Measurements from ENCODE around the gene EPHA8. TPM values are rescaled to one million over a fixed set of nuclear protein-coding genes. Genes with fewer than 3 reads are reported as not detected.

EPHA8 gene
- total RNA-seq, 2 experiments from 2014 or later = not detected

DNA sequence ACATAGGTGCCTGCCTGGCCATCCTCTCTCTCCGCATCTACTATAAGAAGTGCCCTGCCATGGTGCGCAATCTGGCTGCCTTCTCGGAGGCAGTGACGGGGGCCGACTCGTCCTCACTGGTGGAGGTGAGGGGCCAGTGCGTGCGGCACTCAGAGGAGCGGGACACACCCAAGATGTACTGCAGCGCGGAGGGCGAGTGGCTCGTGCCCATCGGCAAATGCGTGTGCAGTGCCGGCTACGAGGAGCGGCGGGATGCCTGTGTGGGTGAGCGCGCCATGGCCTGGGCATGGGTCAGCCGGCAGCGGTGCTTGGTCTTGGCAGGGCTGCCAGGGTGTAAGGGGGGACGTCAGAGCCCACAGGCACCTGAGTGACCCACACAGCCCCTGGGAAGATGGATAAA lies 13.3 kb downstream of the EPHA8 start:
- CTCF ChIA-PET = no interaction called here
- H3K9me3 Mint-ChIP-seq = peaks cover 21% of the 10 kb centered on the region
- POLR2A ChIA-PET = no interaction called here
- H3K36me3 Mint-ChIP-seq = no peaks in the 10 kb centered on the region
- H3K4me1 Mint-ChIP-seq (ENCODE audit: low read depth) = no peaks in the 10 kb centered on the region
- H3K27ac Mint-ChIP-seq = no peak overlapping the region
- no peak overlapping the region for H3K4me3 Mint-ChIP-seq
- no peak for DNase-seq
- intact Hi-C loops (cut with micrococcal nuclease) = no loop called here
- peaks cover 7% of the 10 kb centered on the region for H3K27me3 Mint-ChIP-seq

- intact Hi-C loops (cut with micrococcal nuclease) = no loop called here
- no peaks in the 10 kb centered on the region for H3K4me1 Mint-ChIP-seq (ENCODE audit: low read depth)
- CTCF ChIA-PET = no interaction called here
- peaks cover 4% of the 10 kb centered on the region for H3K27me3 Mint-ChIP-seq
- peaks cover 21% of the 10 kb centered on the region for H3K9me3 Mint-ChIP-seq
- H3K4me3 Mint-ChIP-seq = no peak overlapping the region
- H3K27ac Mint-ChIP-seq = no peak overlapping the region
- POLR2A ChIA-PET = no interaction called here
- no peaks in the 10 kb centered on the region for H3K36me3 Mint-ChIP-seq
- DNase-seq = no peak
Measured at GRCh38 chr1:22578732-22579361, 15.6 kb downstream of the EPHA8 start.

- POLR2A ChIA-PET = no interaction called here
- Mint-ChIP-seq H3K4me3 (no peak overlapping the region), H3K4me1 (ENCODE audit: low read depth) (no peaks in the 10 kb centered on the region), H3K27ac (no peak overlapping the region), H3K9me3 (peaks cover 21% of the 10 kb centered on the region), H3K36me3 (no peaks in the 10 kb centered on the region), H3K27me3 (peaks cover under 1% of the 10 kb centered on the region)
- CTCF ChIA-PET = no interaction called here
- DNase-seq = no peak
- intact Hi-C loops (cut with micrococcal nuclease) = no loop called here
Measured at GRCh38 chr1:22579541-22580155, 16.4 kb downstream of the EPHA8 start.

DNA sequence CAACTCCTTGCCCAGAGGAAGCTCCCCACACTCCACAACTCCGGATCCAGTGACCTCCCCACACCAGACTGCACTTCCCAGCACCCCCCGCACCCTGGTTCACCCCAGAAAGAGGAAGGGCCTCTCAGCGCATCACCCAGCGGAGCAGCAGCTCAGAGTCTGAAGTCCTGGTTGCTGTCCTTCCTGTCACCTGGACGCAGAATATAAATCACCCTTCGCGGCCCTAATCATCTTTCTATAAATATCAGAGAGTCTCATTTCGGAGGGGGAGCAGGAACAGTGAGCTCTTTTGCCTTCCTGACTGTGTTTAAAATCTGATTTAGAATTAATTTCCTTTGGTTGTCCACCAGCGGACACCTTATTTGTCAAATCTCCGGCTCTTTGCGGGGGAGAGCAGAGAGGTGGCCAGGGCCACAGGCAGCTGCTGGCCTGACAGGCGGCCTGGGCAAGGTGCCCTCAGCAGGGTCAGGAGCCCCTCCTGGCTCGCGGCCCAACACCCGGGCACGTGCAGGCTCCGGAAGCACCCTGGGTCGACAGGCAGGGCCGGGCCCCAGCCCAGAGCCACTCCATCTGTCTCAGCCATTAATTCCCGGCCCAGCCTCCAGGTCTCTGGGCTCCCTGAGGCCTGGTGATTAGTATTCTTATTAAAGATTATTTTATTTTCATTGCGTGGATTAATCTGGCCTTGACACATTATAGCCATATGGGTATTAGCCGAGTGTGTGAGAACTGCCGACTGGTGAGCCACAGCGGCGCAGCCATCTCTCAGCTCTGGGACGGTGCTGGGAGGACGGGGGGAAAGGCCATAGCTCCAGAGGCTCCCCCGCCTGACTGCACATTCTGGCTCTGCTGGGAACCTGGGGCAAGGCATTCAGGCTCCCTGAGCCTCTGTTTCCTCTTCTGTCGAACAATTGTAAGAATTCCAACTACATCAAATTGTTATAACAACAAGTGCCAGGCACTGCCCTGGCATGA lies 19.7 kb downstream of the EPHA8 start:
- Mint-ChIP-seq H3K4me1 (ENCODE audit: low read depth) (no peaks in the 10 kb centered on the region), H3K27me3 (peaks cover 8% of the 10 kb centered on the region), H3K9me3 (peaks cover 13% of the 10 kb centered on the region), H3K4me3 (no peak overlapping the region), H3K36me3 (no peaks in the 10 kb centered on the region), H3K27ac (no peak overlapping the region)
- no peak for DNase-seq
- intact Hi-C loops (cut with micrococcal nuclease) = no loop called here
- CTCF ChIA-PET = no interaction called here
- POLR2A ChIA-PET = no interaction called here

GRCh38 chr1:22584001-22584562 lies 20.8 kb downstream of the EPHA8 start:
- no peaks in the 10 kb centered on the region for H3K4me1 Mint-ChIP-seq (ENCODE audit: low read depth)
- CTCF ChIA-PET = no interaction called here
- intact Hi-C loops (cut with micrococcal nuclease) = no loop called here

GRCh38 chr1:22584970-22585369 lies 21.7 kb downstream of the EPHA8 start:
- ChIA-PET POLR2A (no interaction called here), CTCF (no interaction called here)
- no peak for DNase-seq
- no peak overlapping the region for H3K27ac Mint-ChIP-seq
- peaks cover 8% of the 10 kb centered on the region for H3K27me3 Mint-ChIP-seq
- intact Hi-C loops (cut with micrococcal nuclease) = no loop called here
- no peaks in the 10 kb centered on the region for H3K4me1 Mint-ChIP-seq (ENCODE audit: low read depth)
- no peaks in the 10 kb centered on the region for H3K9me3 Mint-ChIP-seq
- H3K36me3 Mint-ChIP-seq = no peaks in the 10 kb centered on the region
- no peak overlapping the region for H3K4me3 Mint-ChIP-seq

More at GRCh38 chr1:22584001-22584562, 20.8 kb downstream of the EPHA8 start:
- POLR2A ChIA-PET = no interaction called here
- DNase-seq = no peak
- H3K9me3 Mint-ChIP-seq = peaks cover 2% of the 10 kb centered on the region
- no peak overlapping the region for H3K27ac Mint-ChIP-seq
- peaks cover 8% of the 10 kb centered on the region for H3K27me3 Mint-ChIP-seq
- no peak overlapping the region for H3K4me3 Mint-ChIP-seq
- H3K36me3 Mint-ChIP-seq = no peaks in the 10 kb centered on the region

GRCh38 chr1:22585471-22585870 lies 22.2 kb downstream of the EPHA8 start:
- intact Hi-C loops (cut with micrococcal nuclease) = no loop called here
- Mint-ChIP-seq H3K4me3 (no peak overlapping the region), H3K27me3 (peaks cover 11% of the 10 kb centered on the region), H3K4me1 (ENCODE audit: low read depth) (no peaks in the 10 kb centered on the region), H3K9me3 (no peaks in the 10 kb centered on the region), H3K27ac (no peak overlapping the region), H3K36me3 (no peaks in the 10 kb centered on the region)
- POLR2A ChIA-PET = no interaction called here
- no peak for DNase-seq
- CTCF ChIA-PET = no interaction called here

GRCh38 chr1:22586356-22587130 lies 23.3 kb downstream of the EPHA8 start:
- no peak for DNase-seq
- no peak overlapping the region for H3K27ac Mint-ChIP-seq
- ChIA-PET CTCF (no interaction called here), POLR2A (no interaction called here)
- no peak overlapping the region for H3K4me3 Mint-ChIP-seq
- no peaks in the 10 kb centered on the region for H3K36me3 Mint-ChIP-seq
- H3K9me3 Mint-ChIP-seq = no peaks in the 10 kb centered on the region
- peaks cover 11% of the 10 kb centered on the region for H3K27me3 Mint-ChIP-seq
- intact Hi-C loops (cut with micrococcal nuclease) = no loop called here
- no peaks in the 10 kb centered on the region for H3K4me1 Mint-ChIP-seq (ENCODE audit: low read depth)

- Mint-ChIP-seq H3K27me3 (peaks cover 13% of the 10 kb centered on the region), H3K36me3 (no peaks in the 10 kb centered on the region), H3K4me1 (ENCODE audit: low read depth) (no peaks in the 10 kb centered on the region), H3K9me3 (no peaks in the 10 kb centered on the region), H3K27ac (no peak overlapping the region), H3K4me3 (no peak overlapping the region)
- no peak for DNase-seq
- CTCF ChIA-PET = no interaction called here
- POLR2A ChIA-PET = no interaction called here
- intact Hi-C loops (cut with micrococcal nuclease) = no loop called here
Measured at GRCh38 chr1:22587247-22587646, 24.0 kb downstream of the EPHA8 start.

GRCh38 chr1:22588899-22589422 lies 25.7 kb downstream of the EPHA8 start:
- H3K36me3 Mint-ChIP-seq = no peaks in the 10 kb centered on the region
- ChIA-PET CTCF (no interaction called here), POLR2A (no interaction called here)
- no peaks in the 10 kb centered on the region for H3K9me3 Mint-ChIP-seq
- no peak overlapping the region for H3K27ac Mint-ChIP-seq
- intact Hi-C loops (cut with micrococcal nuclease) = no loop called here
- H3K27me3 Mint-ChIP-seq = peaks cover 16% of the 10 kb centered on the region
- no peaks in the 10 kb centered on the region for H3K4me1 Mint-ChIP-seq (ENCODE audit: low read depth)
- no peak overlapping the region for H3K4me3 Mint-ChIP-seq
- no peak for DNase-seq

DNA sequence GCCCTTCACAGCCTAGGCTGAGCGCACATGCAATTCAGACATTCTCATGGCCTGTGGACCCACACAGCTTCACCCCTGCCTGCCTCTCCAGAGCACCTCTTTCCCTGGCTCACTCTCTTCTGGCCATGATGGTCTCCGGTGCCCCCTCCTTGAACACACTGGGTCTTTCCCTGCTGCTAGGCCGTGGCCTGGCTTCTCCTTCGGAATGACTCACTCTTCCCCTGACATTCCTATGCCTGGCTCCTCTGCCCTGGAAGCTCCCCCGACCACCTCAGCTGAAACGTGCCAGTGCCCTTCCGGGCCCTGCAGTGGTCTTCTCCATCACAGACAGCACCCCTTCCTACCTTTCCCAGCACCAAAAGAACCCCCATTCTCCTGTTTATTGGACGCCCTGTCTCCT lies 28.3 kb downstream of the EPHA8 start:
- Mint-ChIP-seq H3K4me1 (ENCODE audit: low read depth) (no peaks in the 10 kb centered on the region), H3K36me3 (no peaks in the 10 kb centered on the region), H3K4me3 (no peak overlapping the region), H3K27ac (no peak overlapping the region), H3K27me3 (peaks cover 26% of the 10 kb centered on the region), H3K9me3 (no peaks in the 10 kb centered on the region)
- intact Hi-C loops (cut with micrococcal nuclease) = no loop called here
- ChIA-PET POLR2A (no interaction called here), CTCF (no interaction called here)
- no peak for DNase-seq

GRCh38 chr1:22592051-22592450 lies 28.8 kb downstream of the EPHA8 start:
- intact Hi-C loops (cut with micrococcal nuclease) = no loop called here

More at GRCh38 chr1:22592051-22592450, 28.8 kb downstream of the EPHA8 start:
- Mint-ChIP-seq H3K27me3 (peaks cover 23% of the 10 kb centered on the region), H3K36me3 (no peaks in the 10 kb centered on the region), H3K4me3 (no peak overlapping the region), H3K9me3 (no peaks in the 10 kb centered on the region), H3K4me1 (ENCODE audit: low read depth) (no peaks in the 10 kb centered on the region), H3K27ac (no peak overlapping the region)
- no peak for DNase-seq
- CTCF ChIA-PET = no interaction called here
- POLR2A ChIA-PET = no interaction called here

All from activated CD4-positive, alpha-beta memory T cell treated with anti-CD3 and anti-CD28 coated beads for 36 hours (primary cell).